ENCODE data around the gene HBQ1. TPM values are rescaled to one million over a fixed set of nuclear protein-coding genes. Genes with fewer than 3 reads are reported as not detected.
"Not testable (repeated sequence)": the region's sequence is repeated elsewhere in the genome, so short reads cannot be mapped to it uniquely, and the experiment has no call there.

Gene HBQ1
- total RNA-seq, 1 donor from 2014 or later, result not detected

DNA sequence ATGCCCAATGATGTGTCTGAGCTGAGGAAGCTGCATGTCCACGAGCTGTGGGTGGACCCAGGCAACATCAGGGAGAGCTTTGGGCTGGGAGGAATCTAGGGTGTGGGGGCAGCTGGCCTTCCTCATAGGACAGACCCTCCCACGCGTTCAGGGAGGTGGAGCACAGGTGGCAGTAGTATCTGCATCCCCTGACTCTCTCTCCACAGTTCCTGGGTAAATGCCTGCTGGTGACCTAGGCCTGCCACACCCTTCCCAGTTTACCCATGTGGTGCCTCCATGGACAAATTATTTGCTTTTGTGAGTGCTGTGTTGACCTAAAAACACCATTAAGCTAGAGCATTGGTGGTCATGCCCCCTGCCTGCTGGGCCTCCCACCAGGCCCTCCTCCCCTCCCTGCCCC, 11.2 kb upstream of the HBQ1 start:
- TF ChIP-seq, protein P1, sequence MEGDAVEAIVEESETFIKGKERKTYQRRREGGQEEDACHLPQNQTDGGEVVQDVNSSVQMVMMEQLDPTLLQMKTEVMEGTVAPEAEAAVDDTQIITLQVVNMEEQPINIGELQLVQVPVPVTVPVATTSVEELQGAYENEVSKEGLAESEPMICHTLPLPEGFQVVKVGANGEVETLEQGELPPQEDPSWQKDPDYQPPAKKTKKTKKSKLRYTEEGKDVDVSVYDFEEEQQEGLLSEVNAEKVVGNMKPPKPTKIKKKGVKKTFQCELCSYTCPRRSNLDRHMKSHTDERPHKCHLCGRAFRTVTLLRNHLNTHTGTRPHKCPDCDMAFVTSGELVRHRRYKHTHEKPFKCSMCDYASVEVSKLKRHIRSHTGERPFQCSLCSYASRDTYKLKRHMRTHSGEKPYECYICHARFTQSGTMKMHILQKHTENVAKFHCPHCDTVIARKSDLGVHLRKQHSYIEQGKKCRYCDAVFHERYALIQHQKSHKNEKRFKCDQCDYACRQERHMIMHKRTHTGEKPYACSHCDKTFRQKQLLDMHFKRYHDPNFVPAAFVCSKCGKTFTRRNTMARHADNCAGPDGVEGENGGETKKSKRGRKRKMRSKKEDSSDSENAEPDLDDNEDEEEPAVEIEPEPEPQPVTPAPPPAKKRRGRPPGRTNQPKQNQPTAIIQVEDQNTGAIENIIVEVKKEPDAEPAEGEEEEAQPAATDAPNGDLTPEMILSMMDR (IDR thresholded peaks at IDR 0.05), result no peak
- intact Hi-C loops (cut with DNase I), result no loop called here
- no peaks in the 10 kb centered on the region for H3K36me3 ChIP-seq
- no peaks in the 10 kb centered on the region for H3K9me3 ChIP-seq
- H3K27ac ChIP-seq, result no peak overlapping the region
- H3K27me3 ChIP-seq (ENCODE audit: low read depth), result peaks cover 72% of the 10 kb centered on the region
- ATAC-seq (no peak), DNase-seq (no peak)
- no peak overlapping the region for H3K4me3 ChIP-seq
- H3K4me1 ChIP-seq, result peaks cover 19% of the 10 kb centered on the region

DNA sequence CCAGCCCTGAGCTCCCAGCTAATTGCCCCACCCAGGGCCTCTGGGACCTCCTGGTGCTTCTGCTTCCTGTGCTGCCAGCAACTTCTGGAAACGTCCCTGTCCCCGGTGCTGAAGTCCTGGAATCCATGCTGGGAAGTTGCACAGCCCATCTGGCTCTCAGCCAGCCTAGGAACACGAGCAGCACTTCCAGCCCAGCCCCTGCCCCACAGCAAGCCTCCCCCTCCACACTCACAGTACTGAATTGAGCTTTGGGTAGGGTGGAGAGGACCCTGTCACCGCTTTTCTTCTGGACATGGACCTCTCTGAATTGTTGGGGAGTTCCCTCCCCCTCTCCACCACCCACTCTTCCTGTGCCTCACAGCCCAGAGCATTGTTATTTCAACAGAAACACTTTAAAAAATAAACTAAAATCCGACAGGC, 10.2 kb upstream of the HBQ1 start:
- H3K36me3 ChIP-seq; H3K4me3 ChIP-seq; intact Hi-C loops (cut with DNase I); H3K27ac ChIP-seq; DNase-seq; H3K9me3 ChIP-seq: not testable (repeated sequence)
- ATAC-seq, result peak; percentile 36 to 50
- H3K4me1 ChIP-seq, result peaks cover 18% of the 10 kb centered on the region
- H3K27me3 ChIP-seq (ENCODE audit: low read depth), result peaks cover 78% of the 10 kb centered on the region

- intact Hi-C loops (cut with DNase I), result no loop called here
- H3K27ac ChIP-seq, result no peak overlapping the region
- peaks cover 11% of the 10 kb centered on the region for H3K4me1 ChIP-seq
- no peak overlapping the region for H3K4me3 ChIP-seq
- H3K9me3 ChIP-seq, result no peaks in the 10 kb centered on the region
- DNase-seq (no peak), ATAC-seq (no peak)
- no peaks in the 10 kb centered on the region for H3K36me3 ChIP-seq
- TF ChIP-seq, protein P1 (IDR thresholded peaks at IDR 0.05), result no peak
- H3K27me3 ChIP-seq (ENCODE audit: low read depth), result peaks cover 78% of the 10 kb centered on the region
Observed at GRCh38 chr16:170788-171187, 9.5 kb upstream of the HBQ1 start.

DNA sequence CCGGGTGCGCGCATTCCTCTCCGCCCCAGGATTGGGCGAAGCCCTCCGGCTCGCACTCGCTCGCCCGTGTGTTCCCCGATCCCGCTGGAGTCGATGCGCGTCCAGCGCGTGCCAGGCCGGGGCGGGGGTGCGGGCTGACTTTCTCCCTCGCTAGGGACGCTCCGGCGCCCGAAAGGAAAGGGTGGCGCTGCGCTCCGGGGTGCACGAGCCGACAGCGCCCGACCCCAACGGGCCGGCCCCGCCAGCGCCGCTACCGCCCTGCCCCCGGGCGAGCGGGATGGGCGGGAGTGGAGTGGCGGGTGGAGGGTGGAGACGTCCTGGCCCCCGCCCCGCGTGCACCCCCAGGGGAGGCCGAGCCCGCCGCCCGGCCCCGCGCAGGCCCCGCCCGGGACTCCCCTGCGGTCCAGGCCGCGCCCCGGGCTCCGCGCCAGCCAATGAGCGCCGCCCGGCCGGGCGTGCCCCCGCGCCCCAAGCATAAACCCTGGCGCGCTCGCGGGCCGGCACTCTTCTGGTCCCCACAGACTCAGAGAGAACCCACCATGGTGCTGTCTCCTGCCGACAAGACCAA, 7.8 kb upstream of the HBQ1 start, which contains the start of gene HBA2:
Gene HBA2, plus strand, starts transcription at position 503 of the 568 bp plus-strand sequence. Its CDS starts 37 bp downstream, at position 540.
- ATAC-seq, result not testable (repeated sequence)

DNA sequence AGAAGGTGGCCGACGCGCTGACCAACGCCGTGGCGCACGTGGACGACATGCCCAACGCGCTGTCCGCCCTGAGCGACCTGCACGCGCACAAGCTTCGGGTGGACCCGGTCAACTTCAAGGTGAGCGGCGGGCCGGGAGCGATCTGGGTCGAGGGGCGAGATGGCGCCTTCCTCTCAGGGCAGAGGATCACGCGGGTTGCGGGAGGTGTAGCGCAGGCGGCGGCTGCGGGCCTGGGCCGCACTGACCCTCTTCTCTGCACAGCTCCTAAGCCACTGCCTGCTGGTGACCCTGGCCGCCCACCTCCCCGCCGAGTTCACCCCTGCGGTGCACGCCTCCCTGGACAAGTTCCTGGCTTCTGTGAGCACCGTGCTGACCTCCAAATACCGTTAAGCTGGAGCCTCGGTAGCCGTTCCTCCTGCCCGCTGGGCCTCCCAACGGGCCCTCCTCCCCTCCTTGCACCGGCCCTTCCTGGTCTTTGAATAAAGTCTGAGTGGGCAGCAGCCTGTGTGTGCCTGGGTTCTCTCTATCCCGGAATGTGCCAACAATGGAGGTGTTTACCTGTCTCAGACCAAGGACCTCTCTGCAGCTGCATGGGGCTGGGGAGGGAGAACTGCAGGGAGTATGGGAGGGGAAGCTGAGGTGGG, 6.9 kb upstream of the HBQ1 start:
- H3K27ac ChIP-seq; H3K4me3 ChIP-seq; H3K36me3 ChIP-seq; DNase-seq; H3K9me3 ChIP-seq; ATAC-seq; H3K4me1 ChIP-seq; intact Hi-C loops (cut with DNase I): not testable (repeated sequence)
- peaks cover 69% of the 10 kb centered on the region for H3K27me3 ChIP-seq (ENCODE audit: low read depth)

More for the DNA sequence above, 7.8 kb upstream of the HBQ1 start, which contains the start of gene HBA2:
- DNase-seq; H3K4me1 ChIP-seq; H3K27ac ChIP-seq; H3K9me3 ChIP-seq; H3K4me3 ChIP-seq; intact Hi-C loops (cut with DNase I); H3K36me3 ChIP-seq: not testable (repeated sequence)
- H3K27me3 ChIP-seq (ENCODE audit: low read depth), result peaks cover 69% of the 10 kb centered on the region

DNA sequence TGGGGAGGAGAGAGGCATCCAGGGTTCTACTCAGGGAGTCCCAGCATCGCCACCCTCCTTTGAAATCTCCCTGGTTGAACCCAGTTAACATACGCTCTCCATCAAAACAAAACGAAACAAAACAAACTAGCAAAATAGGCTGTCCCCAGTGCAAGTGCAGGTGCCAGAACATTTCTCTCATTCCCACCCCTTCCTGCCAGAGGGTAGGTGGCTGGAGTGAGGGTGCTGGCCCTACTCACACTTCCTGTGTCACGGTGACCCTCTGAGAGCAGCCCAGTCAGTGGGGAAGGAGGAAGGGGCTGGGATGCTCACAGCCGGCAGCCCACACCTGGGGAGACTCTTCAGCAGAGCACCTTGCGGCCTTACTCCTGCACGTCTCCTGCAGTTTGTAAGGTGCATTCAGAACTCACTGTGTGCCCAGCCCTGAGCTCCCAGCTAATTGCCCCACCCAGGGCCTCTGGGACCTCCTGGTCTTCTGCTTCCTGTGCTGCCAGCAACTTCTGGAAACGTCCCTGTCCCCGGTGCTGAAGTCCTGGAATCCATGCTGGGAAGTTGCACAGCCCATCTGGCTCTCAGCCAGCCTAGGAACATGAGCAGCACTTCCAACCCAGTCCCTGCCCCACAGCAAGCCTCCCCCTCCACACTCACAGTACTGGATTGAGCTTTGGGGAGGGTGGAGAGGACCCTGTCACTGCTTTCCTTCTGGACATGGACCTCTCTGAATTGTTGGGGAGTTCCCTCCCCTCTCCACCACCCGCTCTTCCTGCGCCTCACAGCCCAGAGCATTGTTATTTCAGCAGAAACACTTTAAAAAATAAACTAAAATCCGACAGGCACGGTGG, 6.1 kb upstream of the HBQ1 start:
- H3K9me3 ChIP-seq; intact Hi-C loops (cut with DNase I); H3K27ac ChIP-seq; H3K4me1 ChIP-seq; H3K36me3 ChIP-seq; DNase-seq; H3K4me3 ChIP-seq: not testable (repeated sequence)
- H3K27me3 ChIP-seq (ENCODE audit: low read depth), result peaks cover 69% of the 10 kb centered on the region
- ATAC-seq, result peak in 1 of 2 donors; percentile 5

DNA sequence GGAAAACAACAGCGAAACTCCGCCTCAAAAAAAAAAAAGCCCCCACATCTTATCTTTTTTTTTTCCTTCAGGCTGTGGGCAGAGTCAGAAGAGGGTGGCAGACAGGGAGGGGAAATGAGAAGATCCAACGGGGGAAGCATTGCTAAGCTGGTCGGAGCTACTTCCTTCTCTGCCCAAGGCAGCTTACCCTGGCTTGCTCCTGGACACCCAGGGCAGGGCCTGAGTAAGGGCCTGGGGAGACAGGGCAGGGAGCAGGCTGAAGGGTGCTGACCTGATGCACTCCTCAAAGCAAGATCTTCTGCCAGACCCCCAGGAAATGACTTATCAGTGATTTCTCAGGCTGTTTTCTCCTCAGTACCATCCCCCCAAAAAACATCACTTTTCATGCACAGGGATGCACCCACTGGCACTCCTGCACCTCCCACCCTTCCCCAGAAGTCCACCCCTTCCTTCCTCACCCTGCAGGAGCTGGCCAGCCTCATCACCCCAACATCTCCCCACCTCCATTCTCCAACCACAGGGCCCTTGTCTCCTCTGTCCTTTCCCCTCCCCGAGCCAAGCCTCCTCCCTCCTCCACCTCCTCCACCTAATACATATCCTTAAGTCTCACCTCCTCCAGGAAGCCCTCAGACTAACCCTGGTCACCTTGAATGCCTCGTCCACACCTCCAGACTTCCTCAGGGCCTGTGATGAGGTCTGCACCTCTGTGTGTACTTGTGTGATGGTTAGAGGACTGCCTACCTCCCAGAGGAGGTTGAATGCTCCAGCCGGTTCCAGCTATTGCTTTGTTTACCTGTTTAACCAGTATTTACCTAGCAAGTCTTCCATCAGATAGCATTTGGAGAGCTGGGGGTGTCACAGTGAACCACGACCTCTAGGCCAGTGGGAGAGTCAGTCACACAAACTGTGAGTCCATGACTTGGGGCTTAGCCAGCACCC, 5.0 kb upstream of the HBQ1 start:
- TF ChIP-seq, protein P1 (IDR thresholded peaks at IDR 0.05), result no peak
- no peak for DNase-seq
- no peak overlapping the region for H3K27ac ChIP-seq
- no peaks in the 10 kb centered on the region for H3K9me3 ChIP-seq
- H3K4me3 ChIP-seq, result no peak overlapping the region
- peaks cover 8% of the 10 kb centered on the region for H3K4me1 ChIP-seq
- no peak for ATAC-seq
- H3K36me3 ChIP-seq, result no peaks in the 10 kb centered on the region
- peaks cover 71% of the 10 kb centered on the region for H3K27me3 ChIP-seq (ENCODE audit: low read depth)
- intact Hi-C loops (cut with DNase I), result no loop called here

- H3K27me3 ChIP-seq (ENCODE audit: low read depth), result peaks cover 71% of the 10 kb centered on the region
- intact Hi-C loops (cut with DNase I); ATAC-seq; H3K36me3 ChIP-seq; H3K27ac ChIP-seq; H3K9me3 ChIP-seq; H3K4me3 ChIP-seq; DNase-seq: not testable (repeated sequence)
- H3K4me1 ChIP-seq, result peaks cover 15% of the 10 kb centered on the region
Observed at GRCh38 chr16:176006-176405, 4.3 kb upstream of the HBQ1 start.

GRCh38 chr16:176477-177382, 3.5 kb upstream of the HBQ1 start, which contains the start of gene HBA1:
TSS of gene HBA1 (plus strand) at chr16:176680. CDS start at chr16:176717, 37 bp downstream.
- H3K36me3 ChIP-seq; H3K9me3 ChIP-seq; DNase-seq; H3K27ac ChIP-seq; intact Hi-C loops (cut with DNase I); H3K4me3 ChIP-seq: not testable (repeated sequence)
- Histone ChIP-seq H3K27me3 (ENCODE audit: low read depth) (peaks cover 66% of the 10 kb centered on the region), H3K4me1 (peaks cover 22% of the 10 kb centered on the region)
- ATAC-seq, result peak; percentile 4 to 10

Measured in lower lobe of right lung (tissue), 2 donors.